ENCODE data around the gene CLEC2L. TPM values are rescaled to one million over a fixed set of nuclear protein-coding genes. Genes with fewer than 3 reads are reported as not detected.
"Not testable (repeated sequence)": the region's sequence is repeated elsewhere in the genome, so short reads cannot be mapped to it uniquely, and the experiment has no call there.

CLEC2L gene
- polyA plus RNA-seq, 3 donors = not detected

- Histone ChIP-seq H3K4me2 (replicated peaks; ENCODE audit: extremely low read depth, low read length, poor library complexity, severe bottlenecking) (no peak overlapping the region), H3K36me3 (replicated peaks in 1 of 2; ENCODE audit: control insufficient read depth in 1 of 2, insufficient read depth in 2 of 2, low read length in 2 of 2) (no peaks in the 10 kb centered on the region), H3K9me3 (replicated peaks in 1 of 2; ENCODE audit: control insufficient read depth in 1 of 2, insufficient read depth in 1 of 2, low read length in 2 of 2) (no peaks in the 10 kb centered on the region), H3K4me3 (replicated peaks in 1 of 3; ENCODE audit: low read depth in 2 of 3, low read length in 3 of 3) (no peak overlapping the region), H4K20me1 (ENCODE audit: insufficient read depth, low read length) (no peaks in the 10 kb centered on the region), H3K27me3 (ENCODE audit: control insufficient read depth in 2 of 2, insufficient read depth in 2 of 2, low read length in 2 of 2) (no peaks in the 10 kb centered on the region), H3K27ac (ENCODE audit: low read depth in 1 of 2, low read length in 2 of 2) (no peak overlapping the region), H3K79me2 (ENCODE audit: insufficient read depth, low read length) (no peaks in the 10 kb centered on the region), H2AFZ (ENCODE audit: insufficient read depth, low read depth, low read length, poor library complexity, severe bottlenecking) (no peak overlapping the region), H3K9ac (ENCODE audit: insufficient read depth, low read length, poor library complexity, severe bottlenecking) (no peak overlapping the region), H3K4me1 (ENCODE audit: control insufficient read depth in 1 of 2, insufficient read depth in 2 of 2, low read length in 2 of 2) (peaks cover 5 to 9% of the 10 kb centered on the region in 2 donors)
- no peak overlapping the region for H3K4me3 Mint-ChIP-seq
- no peak for DNase-seq
- no peak for TF ChIP-seq CTCF (IDR thresholded peaks at IDR 0.05)
- H3K36me3 Mint-ChIP-seq = no peaks in the 10 kb centered on the region
- peaks cover 2 to 3% (median 2%) of the 10 kb centered on the region in 3 donors for H3K27me3 Mint-ChIP-seq (ENCODE audit: low read depth in 3 of 3)
- peaks cover 6% of the 10 kb centered on the region for H3K4me1 Mint-ChIP-seq
- H3K27ac Mint-ChIP-seq = no peak overlapping the region
- WGBS (ENCODE audit: insufficient coverage) = 100% methylated on average over 3 of the region's 11 CpGs
- peaks cover 0 to 6% (median 2%) of the 10 kb centered on the region in 7 donors for H3K9me3 Mint-ChIP-seq
- intact Hi-C loops (cut with micrococcal nuclease) = no loop called here
These were observed 21.2 kb downstream of the CLEC2L start for GRCh38 chr7:139544645-139545044.

GRCh38 chr7:139548302-139549028 is 25.0 kb downstream of the CLEC2L start:
- H3K9me3 ChIP-seq (replicated peaks in 1 of 2; ENCODE audit: control insufficient read depth in 1 of 2, insufficient read depth in 1 of 2, low read length in 2 of 2) = no peaks in the 10 kb centered on the region
- Mint-ChIP-seq H3K27me3 (ENCODE audit: low read depth in 3 of 3) (peaks cover 1 to 6% (median 2%) of the 10 kb centered on the region in 3 donors), H3K4me1 (peaks cover 6% of the 10 kb centered on the region), H3K36me3 (no peaks in the 10 kb centered on the region), H3K4me3 (no peak overlapping the region), H3K9me3 (peaks cover 0 to 4% (median 0%) of the 10 kb centered on the region in 7 donors), H3K27ac (peak overlapping the region in 1 of 7 donors; percentile 50)
- TF ChIP-seq CTCF (IDR thresholded peaks at IDR 0.05) = no peak
- no peaks in the 10 kb centered on the region for H3K27me3 ChIP-seq (ENCODE audit: control insufficient read depth in 2 of 2, insufficient read depth in 2 of 2, low read length in 2 of 2)
- peaks cover 5 to 8% of the 10 kb centered on the region in 2 donors for H3K4me1 ChIP-seq (ENCODE audit: control insufficient read depth in 1 of 2, insufficient read depth in 2 of 2, low read length in 2 of 2)
- H2AFZ ChIP-seq (ENCODE audit: insufficient read depth, low read depth, low read length, poor library complexity, severe bottlenecking) = no peak overlapping the region
- H3K4me3 ChIP-seq (replicated peaks in 1 of 3; ENCODE audit: low read depth in 2 of 3, low read length in 3 of 3) = no peak overlapping the region
- no peak overlapping the region for H3K4me2 ChIP-seq (replicated peaks; ENCODE audit: extremely low read depth, low read length, poor library complexity, severe bottlenecking)
- WGBS (ENCODE audit: insufficient coverage) = 95% methylated on average over 3 of the region's 5 CpGs
- intact Hi-C loops (cut with micrococcal nuclease) = no loop called here
- no peak overlapping the region for H3K27ac ChIP-seq (ENCODE audit: low read depth in 1 of 2, low read length in 2 of 2)
- no peak for DNase-seq
- no peaks in the 10 kb centered on the region for H3K79me2 ChIP-seq (ENCODE audit: insufficient read depth, low read length)
- H3K9ac ChIP-seq (ENCODE audit: insufficient read depth, low read length, poor library complexity, severe bottlenecking) = no peak overlapping the region
- H4K20me1 ChIP-seq (ENCODE audit: insufficient read depth, low read length) = no peaks in the 10 kb centered on the region
- H3K36me3 ChIP-seq (replicated peaks in 1 of 2; ENCODE audit: control insufficient read depth in 1 of 2, insufficient read depth in 2 of 2, low read length in 2 of 2) = no peaks in the 10 kb centered on the region

- H2AFZ ChIP-seq (ENCODE audit: insufficient read depth, low read depth, low read length, poor library complexity, severe bottlenecking); H3K4me3 ChIP-seq (replicated peaks in 1 of 3; ENCODE audit: low read depth in 2 of 3, low read length in 3 of 3); DNase-seq; H3K9ac ChIP-seq (ENCODE audit: insufficient read depth, low read length, poor library complexity, severe bottlenecking); H3K27me3 Mint-ChIP-seq (ENCODE audit: low read depth in 3 of 3); H3K36me3 ChIP-seq (replicated peaks in 1 of 2; ENCODE audit: control insufficient read depth in 1 of 2, insufficient read depth in 2 of 2, low read length in 2 of 2); H4K20me1 ChIP-seq (ENCODE audit: insufficient read depth, low read length); H3K4me1 Mint-ChIP-seq; intact Hi-C loops (cut with micrococcal nuclease); H3K9me3 Mint-ChIP-seq; H3K79me2 ChIP-seq (ENCODE audit: insufficient read depth, low read length); H3K27ac Mint-ChIP-seq; H3K27me3 ChIP-seq (ENCODE audit: control insufficient read depth in 2 of 2, insufficient read depth in 2 of 2, low read length in 2 of 2); H3K4me2 ChIP-seq (replicated peaks; ENCODE audit: extremely low read depth, low read length, poor library complexity, severe bottlenecking); H3K4me3 Mint-ChIP-seq; H3K36me3 Mint-ChIP-seq; H3K4me1 ChIP-seq (ENCODE audit: control insufficient read depth in 1 of 2, insufficient read depth in 2 of 2, low read length in 2 of 2); H3K9me3 ChIP-seq (replicated peaks in 1 of 2; ENCODE audit: control insufficient read depth in 1 of 2, insufficient read depth in 1 of 2, low read length in 2 of 2); H3K27ac ChIP-seq (ENCODE audit: low read depth in 1 of 2, low read length in 2 of 2): not testable (repeated sequence)
- WGBS (ENCODE audit: insufficient coverage) = 92% methylated on average over 7 of the region's 8 CpGs
These were observed 30.7 kb downstream of the CLEC2L start for GRCh38 chr7:139553991-139554700.
